ENCODE results near the gene CCDC12.

DNA sequence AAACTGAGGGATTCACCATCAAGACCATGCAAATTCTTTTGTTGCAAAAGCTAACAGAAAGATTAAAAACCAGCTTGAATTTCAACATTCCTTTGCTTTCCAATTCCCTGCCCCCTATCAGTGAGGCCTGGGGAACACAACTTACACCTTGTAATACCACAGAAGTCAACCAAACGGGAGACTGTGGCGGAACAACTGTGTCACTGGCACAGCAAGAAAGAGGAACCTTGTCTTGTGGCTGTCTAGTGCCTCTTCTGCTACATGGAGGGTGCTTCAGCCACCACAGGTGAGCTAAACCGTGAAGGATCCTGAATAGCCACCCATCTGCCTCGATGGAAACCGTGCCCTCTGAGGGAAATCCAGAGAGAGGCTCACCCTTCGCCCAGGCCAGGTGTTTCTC is 11.4 kb downstream of the CCDC12 start:
- TF ChIP-seq TEAD4 (IDR thresholded peaks at IDR 0.05; ENCODE audit: borderline replicate concordance, insufficient read depth) (no peak), USF1 (IDR thresholded peaks at IDR 0.05; ENCODE audit: borderline replicate concordance, low read depth) (no peak), POLR2AphosphoS5 (IDR thresholded peaks at IDR 0.05; ENCODE audit: low read depth, low read length) (no peak)

All from SK-N-SH (cell line).